ENCODE results near the gene SLC5A3.

DNA sequence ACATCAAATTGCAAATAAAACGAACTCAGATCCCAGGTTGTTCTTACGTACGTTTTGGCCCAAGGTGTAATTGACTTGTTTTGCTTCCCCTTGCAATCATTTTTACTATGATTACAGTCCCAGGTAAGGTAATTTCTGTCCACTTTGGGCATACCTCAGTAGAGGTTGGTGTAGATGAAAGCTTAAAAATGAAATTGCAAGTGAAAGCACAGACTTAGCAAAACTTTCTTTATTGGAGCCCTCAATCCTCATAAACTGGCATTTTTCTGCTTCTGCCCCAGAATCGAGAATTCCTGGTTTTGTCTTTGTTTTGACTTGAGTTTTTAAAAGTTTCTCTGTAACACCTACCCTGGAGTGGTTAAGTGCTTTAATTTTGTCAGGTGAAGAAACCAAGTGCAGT is 9.4 kb downstream of the SLC5A3 start:
- TF ChIP-seq SIN3A (IDR thresholded peaks at IDR 0.05; ENCODE audit: borderline replicate concordance, insufficient read depth, low read depth, low read length) (no peak), POLR2AphosphoS5 (IDR thresholded peaks at IDR 0.05; ENCODE audit: low read depth, low read length) (no peak), TCF7L2 (IDR thresholded peaks at IDR 0.05; ENCODE audit: low read depth, low read length) (no peak)
- TF ChIP-seq, protein P1, sequence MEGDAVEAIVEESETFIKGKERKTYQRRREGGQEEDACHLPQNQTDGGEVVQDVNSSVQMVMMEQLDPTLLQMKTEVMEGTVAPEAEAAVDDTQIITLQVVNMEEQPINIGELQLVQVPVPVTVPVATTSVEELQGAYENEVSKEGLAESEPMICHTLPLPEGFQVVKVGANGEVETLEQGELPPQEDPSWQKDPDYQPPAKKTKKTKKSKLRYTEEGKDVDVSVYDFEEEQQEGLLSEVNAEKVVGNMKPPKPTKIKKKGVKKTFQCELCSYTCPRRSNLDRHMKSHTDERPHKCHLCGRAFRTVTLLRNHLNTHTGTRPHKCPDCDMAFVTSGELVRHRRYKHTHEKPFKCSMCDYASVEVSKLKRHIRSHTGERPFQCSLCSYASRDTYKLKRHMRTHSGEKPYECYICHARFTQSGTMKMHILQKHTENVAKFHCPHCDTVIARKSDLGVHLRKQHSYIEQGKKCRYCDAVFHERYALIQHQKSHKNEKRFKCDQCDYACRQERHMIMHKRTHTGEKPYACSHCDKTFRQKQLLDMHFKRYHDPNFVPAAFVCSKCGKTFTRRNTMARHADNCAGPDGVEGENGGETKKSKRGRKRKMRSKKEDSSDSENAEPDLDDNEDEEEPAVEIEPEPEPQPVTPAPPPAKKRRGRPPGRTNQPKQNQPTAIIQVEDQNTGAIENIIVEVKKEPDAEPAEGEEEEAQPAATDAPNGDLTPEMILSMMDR (IDR thresholded peaks at IDR 0.05): no peak
- TF ChIP-seq, protein P2, sequence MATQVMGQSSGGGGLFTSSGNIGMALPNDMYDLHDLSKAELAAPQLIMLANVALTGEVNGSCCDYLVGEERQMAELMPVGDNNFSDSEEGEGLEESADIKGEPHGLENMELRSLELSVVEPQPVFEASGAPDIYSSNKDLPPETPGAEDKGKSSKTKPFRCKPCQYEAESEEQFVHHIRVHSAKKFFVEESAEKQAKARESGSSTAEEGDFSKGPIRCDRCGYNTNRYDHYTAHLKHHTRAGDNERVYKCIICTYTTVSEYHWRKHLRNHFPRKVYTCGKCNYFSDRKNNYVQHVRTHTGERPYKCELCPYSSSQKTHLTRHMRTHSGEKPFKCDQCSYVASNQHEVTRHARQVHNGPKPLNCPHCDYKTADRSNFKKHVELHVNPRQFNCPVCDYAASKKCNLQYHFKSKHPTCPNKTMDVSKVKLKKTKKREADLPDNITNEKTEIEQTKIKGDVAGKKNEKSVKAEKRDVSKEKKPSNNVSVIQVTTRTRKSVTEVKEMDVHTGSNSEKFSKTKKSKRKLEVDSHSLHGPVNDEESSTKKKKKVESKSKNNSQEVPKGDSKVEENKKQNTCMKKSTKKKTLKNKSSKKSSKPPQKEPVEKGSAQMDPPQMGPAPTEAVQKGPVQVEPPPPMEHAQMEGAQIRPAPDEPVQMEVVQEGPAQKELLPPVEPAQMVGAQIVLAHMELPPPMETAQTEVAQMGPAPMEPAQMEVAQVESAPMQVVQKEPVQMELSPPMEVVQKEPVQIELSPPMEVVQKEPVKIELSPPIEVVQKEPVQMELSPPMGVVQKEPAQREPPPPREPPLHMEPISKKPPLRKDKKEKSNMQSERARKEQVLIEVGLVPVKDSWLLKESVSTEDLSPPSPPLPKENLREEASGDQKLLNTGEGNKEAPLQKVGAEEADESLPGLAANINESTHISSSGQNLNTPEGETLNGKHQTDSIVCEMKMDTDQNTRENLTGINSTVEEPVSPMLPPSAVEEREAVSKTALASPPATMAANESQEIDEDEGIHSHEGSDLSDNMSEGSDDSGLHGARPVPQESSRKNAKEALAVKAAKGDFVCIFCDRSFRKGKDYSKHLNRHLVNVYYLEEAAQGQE (IDR thresholded peaks at IDR 0.05; ENCODE audit: insufficient read depth in 1 of 2, low read depth in 2 of 2, low read length in 1 of 2): no peak
